ENCODE data around the gene ZNF620. TPM values are rescaled to one million over a fixed set of nuclear protein-coding genes. Genes with fewer than 3 reads are reported as not detected.

Gene ZNF620
- total RNA-seq, 1 experiment from 2014 or later, result 27.1 TPM

DNA sequence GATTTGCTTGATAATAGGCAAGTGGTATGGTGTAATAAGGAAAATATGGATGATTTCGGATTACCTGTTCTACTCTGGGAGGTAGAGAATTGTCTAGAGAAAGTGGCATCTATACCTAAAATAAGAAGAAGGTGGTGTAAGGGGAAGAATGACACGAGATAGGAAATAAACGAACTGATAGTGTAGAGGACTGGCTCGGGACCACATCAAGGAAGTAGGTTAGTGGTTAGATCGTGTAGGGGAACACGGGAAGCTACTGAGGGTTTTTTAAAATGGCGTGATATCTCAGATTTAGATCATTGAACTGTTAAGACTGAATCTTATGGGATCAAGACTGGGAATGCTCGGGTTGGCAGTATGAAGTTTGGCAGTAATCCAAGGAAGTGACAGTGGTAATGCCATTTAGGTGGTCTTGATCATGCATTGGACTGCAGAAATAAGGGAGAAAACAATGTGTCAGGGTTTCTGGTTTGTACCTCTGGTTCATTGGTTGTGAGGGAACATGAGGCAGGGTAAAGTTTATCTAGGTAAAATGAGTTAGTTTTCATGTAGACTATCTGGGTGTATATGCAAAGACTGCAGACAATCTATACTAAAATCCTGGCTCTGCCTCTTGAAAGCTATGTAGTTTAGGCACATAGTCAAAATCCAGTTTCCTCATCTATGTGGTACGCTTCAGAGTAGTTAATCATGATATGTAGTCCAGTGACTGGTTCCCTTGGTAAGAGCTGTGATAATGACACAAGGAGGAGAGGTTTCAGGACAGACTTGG is 41.3 kb upstream of the ZNF620 start:
- no peaks in the 10 kb centered on the region for H3K4me1 ChIP-seq (ENCODE audit: insufficient read depth, low read length)
- no peaks in the 10 kb centered on the region for H3K27me3 ChIP-seq (ENCODE audit: insufficient read depth, low read length)
- H3K4me2 ChIP-seq (ENCODE audit: insufficient read depth, insufficient read length, low read length), result no peak overlapping the region
- H3K4ac ChIP-seq (ENCODE audit: low read depth, low read length), result no peak overlapping the region
- no peak overlapping the region for H2BK15ac ChIP-seq (ENCODE audit: low read depth, low read length)
- H3K9ac ChIP-seq (ENCODE audit: extremely low read depth, insufficient read length, low read length), result no peak overlapping the region
- Mint-ChIP-seq H3K9me3 (no peaks in the 10 kb centered on the region), H3K36me3 (ENCODE audit: insufficient read depth in 1 of 3, low read depth in 3 of 3) (peaks cover 27 to 63% (median 51%) of the 10 kb centered on the region in 3 experiments; a peak in 6 of 7 replicates), H3K4me1 (peaks cover 8 to 9% of the 10 kb centered on the region in 2 experiments), H3K4me3 (no peak overlapping the region), H3K27ac (peak overlapping the region in 2 of 3 experiments; percentile 35 to 87; a peak in 3 of 7 replicates), H3K27me3 (ENCODE audit: low read depth) (no peaks in the 10 kb centered on the region)
- no peaks in the 10 kb centered on the region for H3K79me1 ChIP-seq (ENCODE audit: insufficient read depth, low read depth, low read length, poor library complexity, severe bottlenecking)
- no peak overlapping the region for H3K27ac ChIP-seq (ENCODE audit: insufficient read length, low read depth, low read length)
- no peak overlapping the region for H2BK20ac ChIP-seq (ENCODE audit: low read depth, low read length, poor library complexity, severe bottlenecking)
- TF ChIP-seq, protein P1, sequence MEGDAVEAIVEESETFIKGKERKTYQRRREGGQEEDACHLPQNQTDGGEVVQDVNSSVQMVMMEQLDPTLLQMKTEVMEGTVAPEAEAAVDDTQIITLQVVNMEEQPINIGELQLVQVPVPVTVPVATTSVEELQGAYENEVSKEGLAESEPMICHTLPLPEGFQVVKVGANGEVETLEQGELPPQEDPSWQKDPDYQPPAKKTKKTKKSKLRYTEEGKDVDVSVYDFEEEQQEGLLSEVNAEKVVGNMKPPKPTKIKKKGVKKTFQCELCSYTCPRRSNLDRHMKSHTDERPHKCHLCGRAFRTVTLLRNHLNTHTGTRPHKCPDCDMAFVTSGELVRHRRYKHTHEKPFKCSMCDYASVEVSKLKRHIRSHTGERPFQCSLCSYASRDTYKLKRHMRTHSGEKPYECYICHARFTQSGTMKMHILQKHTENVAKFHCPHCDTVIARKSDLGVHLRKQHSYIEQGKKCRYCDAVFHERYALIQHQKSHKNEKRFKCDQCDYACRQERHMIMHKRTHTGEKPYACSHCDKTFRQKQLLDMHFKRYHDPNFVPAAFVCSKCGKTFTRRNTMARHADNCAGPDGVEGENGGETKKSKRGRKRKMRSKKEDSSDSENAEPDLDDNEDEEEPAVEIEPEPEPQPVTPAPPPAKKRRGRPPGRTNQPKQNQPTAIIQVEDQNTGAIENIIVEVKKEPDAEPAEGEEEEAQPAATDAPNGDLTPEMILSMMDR (conservative IDR thresholded peaks at IDR 0.05), result no peak
- no peak overlapping the region for H2BK5ac ChIP-seq (ENCODE audit: insufficient read length, low read length)
- no CpG with 5 or more reads among the region's 9 CpGs for WGBS (ENCODE audit: extremely low coverage, insufficient read length, low lambda C conversion rate)
- H3K23ac ChIP-seq (ENCODE audit: insufficient read length, low read depth, low read length), result no peak overlapping the region
- H3K9me3 ChIP-seq (ENCODE audit: control insufficient read depth, low read depth, low read length), result no peaks in the 10 kb centered on the region
- no peak overlapping the region for H2BK120ac ChIP-seq (ENCODE audit: low read depth, low read length, poor library complexity, severe bottlenecking)
- H4K5ac ChIP-seq (ENCODE audit: insufficient read length, low read depth, low read length), result no peak overlapping the region
- H3K23me2 ChIP-seq (ENCODE audit: insufficient read length, low read depth, low read length, poor library complexity, severe bottlenecking), result no peaks in the 10 kb centered on the region
- H2AK5ac ChIP-seq (ENCODE audit: insufficient read length, low read length), result no peak overlapping the region
- H4K20me1 ChIP-seq (ENCODE audit: control insufficient read depth, insufficient read depth, insufficient read length), result peaks cover 2% of the 10 kb centered on the region
- H3K79me2 ChIP-seq (ENCODE audit: insufficient read depth, low read length), result no peaks in the 10 kb centered on the region
- H2BK12ac ChIP-seq (ENCODE audit: insufficient read length, low read depth, low read length), result no peak overlapping the region
- no peak overlapping the region for H3K56ac ChIP-seq (ENCODE audit: insufficient read length, low read depth, low read length)
- H4K91ac ChIP-seq (ENCODE audit: insufficient read length, low read depth, low read length), result no peak overlapping the region
- DNase-seq, result no peak
- no peak overlapping the region for H4K8ac ChIP-seq (replicated peaks; ENCODE audit: insufficient read length, low read depth, low read length)
- H3K18ac ChIP-seq (ENCODE audit: insufficient read length, low read depth, low read length), result no peak overlapping the region
- H3K14ac ChIP-seq (ENCODE audit: insufficient read depth, low read length), result no peak overlapping the region
- H2AFZ ChIP-seq (ENCODE audit: low read length), result no peak overlapping the region
- no peak overlapping the region for H3T11ph ChIP-seq (ENCODE audit: low read length)

All from H9 (cell line).